Central memory CD8-positive, alpha-beta T cell (primary cell): Measurements from ENCODE around the gene BPIFB3.

Experiments
- ATAC-seq: fragments of 150-1000 bp; cut with Tn5 transposase; replicated peaks from 2 replicates; pipeline ENCODE4 v1.10.0; 2022; ENCODE audit warnings: mild to moderate bottlenecking, moderate FRiP score, moderate number of reproducible peaks; ENCODE audit not compliant: poor library complexity, severe bottlenecking; ENCODE audit errors: extremely low read depth
- DNase-seq, 2 donors: peaks; one replicate each; pipeline ENCODE4 v3.0.0; 2021; ENCODE audit warnings: low spot score in 2 of 2
- H3K27ac Mint-ChIP-seq: one replicate; pipeline ENCODE4 v1.8.0; 2022; ENCODE audit warnings: low read depth, mild to moderate bottlenecking, moderate library complexity, mixed read lengths
- H3K27me3 Mint-ChIP-seq: one replicate; pipeline ENCODE4 v1.8.0; 2022; ENCODE audit warnings: mixed read lengths
- H3K36me3 Mint-ChIP-seq: one replicate; pipeline ENCODE4 v1.8.0; 2022; ENCODE audit warnings: mild to moderate bottlenecking, moderate library complexity, mixed read lengths; ENCODE audit not compliant: insufficient read depth
- H3K4me1 Mint-ChIP-seq: one replicate; pipeline ENCODE4 v1.8.0; 2022; ENCODE audit warnings: mixed read lengths
- H3K4me3 Mint-ChIP-seq: one replicate; pipeline ENCODE4 v1.8.0; 2022; ENCODE audit warnings: mild to moderate bottlenecking, moderate library complexity, mixed read lengths
- H3K9me3 Mint-ChIP-seq: one replicate; pipeline ENCODE4 v1.8.0; 2022; ENCODE audit warnings: mixed read lengths

The BPIFB3 gene

DNA sequence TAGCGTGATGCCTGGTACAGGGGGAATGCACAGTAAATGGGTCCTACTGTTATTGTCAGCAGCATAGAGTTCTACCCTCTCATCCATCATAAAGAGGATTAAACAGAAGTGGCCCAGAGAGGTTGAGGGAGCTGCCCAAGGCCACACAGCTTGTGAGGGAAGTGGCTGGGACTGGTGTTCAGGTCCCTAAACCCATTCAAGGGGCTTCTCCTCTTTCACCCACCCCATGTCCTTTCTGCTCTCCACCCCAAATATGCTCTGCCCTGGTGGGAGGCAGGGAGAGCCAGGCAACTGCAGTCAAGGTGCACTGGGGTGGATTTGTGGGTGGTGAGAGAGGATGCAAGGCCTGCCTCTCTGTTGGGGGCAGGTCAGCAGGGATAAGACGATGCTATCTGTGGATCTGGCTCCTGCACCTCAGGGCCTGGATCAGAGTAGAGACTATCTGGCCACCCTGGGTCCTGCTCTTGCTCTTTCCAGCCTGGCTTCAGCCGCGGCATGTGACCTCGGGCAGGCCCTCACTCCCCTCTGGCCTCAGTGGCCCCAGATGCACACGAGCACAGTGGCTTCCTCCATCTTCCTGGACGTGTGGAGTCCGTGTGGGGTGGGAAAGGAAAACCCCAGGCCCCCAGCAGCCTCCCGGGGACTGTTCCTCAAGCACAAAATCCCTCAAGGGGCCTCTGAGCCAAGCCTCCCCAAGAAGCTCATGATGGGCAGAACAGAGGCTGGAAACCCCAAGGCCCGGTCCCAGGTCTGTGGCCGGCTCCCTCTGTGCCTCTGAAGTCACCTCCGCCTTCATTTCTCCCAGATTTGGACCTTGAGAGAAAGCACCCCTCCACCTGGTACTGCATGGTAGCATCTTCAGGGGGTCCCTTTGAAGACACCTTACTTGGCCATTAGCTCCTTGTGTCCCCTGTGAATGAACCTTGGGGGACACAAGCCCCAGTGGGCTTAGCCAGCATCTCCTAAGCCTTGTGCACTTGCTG lies 25.6 kb upstream of the BPIFB3 start:
- no peak overlapping the region for H3K27ac Mint-ChIP-seq
- no peak overlapping the region for H3K4me3 Mint-ChIP-seq
- H3K9me3 Mint-ChIP-seq: no peaks in the 10 kb centered on the region
- no peaks in the 10 kb centered on the region for H3K4me1 Mint-ChIP-seq
- DNase-seq: no peak
- H3K27me3 Mint-ChIP-seq: no peaks in the 10 kb centered on the region
- no peak for ATAC-seq
- no peaks in the 10 kb centered on the region for H3K36me3 Mint-ChIP-seq

GRCh38 chr20:33028875-33029274 lies 24.8 kb upstream of the BPIFB3 start:
- Mint-ChIP-seq H3K4me3 (no peak overlapping the region), H3K27ac (no peak overlapping the region), H3K9me3 (no peaks in the 10 kb centered on the region), H3K4me1 (no peaks in the 10 kb centered on the region), H3K36me3 (no peaks in the 10 kb centered on the region), H3K27me3 (no peaks in the 10 kb centered on the region)
- ATAC-seq: no peak
- DNase-seq: no peak

DNA sequence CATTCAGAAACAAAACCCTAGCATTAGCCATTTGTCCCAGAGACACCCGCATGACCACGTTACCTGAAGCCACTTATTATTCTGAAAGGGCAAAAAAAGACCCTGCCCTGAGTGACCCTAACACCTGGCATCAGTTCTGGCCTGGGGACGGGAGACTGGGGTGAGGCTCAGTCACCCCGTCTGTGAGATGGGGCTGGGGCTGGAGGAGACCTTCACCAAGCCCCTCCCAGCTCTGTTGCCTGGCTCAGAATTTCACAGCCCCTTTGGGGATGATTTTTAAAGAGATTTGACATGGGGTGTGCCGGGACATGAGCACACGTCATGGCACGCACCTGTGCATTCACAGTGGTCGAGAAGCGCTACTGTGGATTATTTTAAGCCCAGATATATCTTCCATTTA lies 23.6 kb upstream of the BPIFB3 start:
- ATAC-seq: no peak
- Mint-ChIP-seq H3K27me3 (no peaks in the 10 kb centered on the region), H3K36me3 (no peaks in the 10 kb centered on the region), H3K27ac (no peak overlapping the region), H3K9me3 (no peaks in the 10 kb centered on the region), H3K4me1 (no peaks in the 10 kb centered on the region), H3K4me3 (no peak overlapping the region)
- no peak for DNase-seq

GRCh38 chr20:33030569-33030968 lies 23.1 kb upstream of the BPIFB3 start:
- H3K36me3 Mint-ChIP-seq: no peaks in the 10 kb centered on the region
- H3K4me1 Mint-ChIP-seq: no peaks in the 10 kb centered on the region
- no peak for ATAC-seq
- no peak for DNase-seq
- no peaks in the 10 kb centered on the region for H3K27me3 Mint-ChIP-seq
- no peaks in the 10 kb centered on the region for H3K9me3 Mint-ChIP-seq
- no peak overlapping the region for H3K27ac Mint-ChIP-seq
- H3K4me3 Mint-ChIP-seq: no peak overlapping the region

DNA sequence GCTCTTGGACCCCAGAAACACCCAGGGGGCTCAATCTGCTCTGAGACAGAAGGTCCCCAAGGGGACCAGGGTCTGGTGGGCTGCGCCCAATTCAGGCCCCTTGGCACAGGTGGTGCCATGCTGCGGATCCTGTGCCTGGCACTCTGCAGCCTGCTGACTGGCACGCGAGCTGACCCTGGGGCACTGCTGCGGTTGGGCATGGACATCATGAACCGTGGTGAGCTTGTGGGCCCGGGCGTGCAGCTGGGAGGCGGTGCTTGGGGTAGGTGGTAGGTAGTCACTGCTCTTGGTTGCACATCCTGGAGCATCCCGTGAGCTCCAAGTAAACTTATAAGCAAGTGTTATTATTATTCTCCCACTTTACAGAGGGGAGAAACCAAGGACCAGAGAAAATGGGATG lies 22.2 kb upstream of the BPIFB3 start, which contains the start of gene BPIFB6:
Gene BPIFB6, plus strand, starts transcription at position 118 of the 400 bp plus-strand sequence. Its CDS starts 0 bp downstream, at position 118.
- Mint-ChIP-seq H3K9me3 (no peaks in the 10 kb centered on the region), H3K27me3 (no peaks in the 10 kb centered on the region), H3K36me3 (no peaks in the 10 kb centered on the region), H3K4me1 (no peaks in the 10 kb centered on the region), H3K4me3 (no peak within 1 kb of the TSS), H3K27ac (no peak within 1 kb of the TSS)
- DNase-seq (no peak), ATAC-seq (no peak)

DNA sequence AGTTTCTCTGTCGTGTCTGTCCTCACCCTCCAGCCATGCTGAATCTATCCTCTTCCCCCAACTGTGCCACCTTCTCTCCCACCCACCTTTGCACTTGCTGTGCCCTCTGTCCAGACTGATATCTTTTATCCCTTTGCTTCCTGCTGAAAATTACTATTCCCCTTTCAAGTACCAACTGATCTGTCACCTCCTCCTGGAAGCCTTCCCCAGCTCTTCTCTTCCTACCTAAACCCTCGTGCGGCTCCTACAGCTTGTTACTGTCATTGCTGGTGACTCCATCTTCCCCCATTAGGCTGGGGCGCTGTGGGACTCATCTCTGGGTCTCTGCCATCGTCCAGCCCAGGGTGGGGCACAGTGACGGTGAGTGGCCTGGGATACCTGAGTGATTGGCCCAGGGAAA lies 21.1 kb upstream of the BPIFB3 start:
- no peaks in the 10 kb centered on the region for H3K36me3 Mint-ChIP-seq

GRCh38 chr20:33033381-33033780 lies 20.3 kb upstream of the BPIFB3 start:
- ATAC-seq (no peak), DNase-seq (no peak)
- H3K4me1 Mint-ChIP-seq: no peaks in the 10 kb centered on the region
- H3K27ac Mint-ChIP-seq: no peak overlapping the region
- H3K36me3 Mint-ChIP-seq: no peaks in the 10 kb centered on the region
- H3K4me3 Mint-ChIP-seq: no peak overlapping the region
- no peaks in the 10 kb centered on the region for H3K27me3 Mint-ChIP-seq
- no peaks in the 10 kb centered on the region for H3K9me3 Mint-ChIP-seq

More for the DNA sequence above, 21.1 kb upstream of the BPIFB3 start:
- no peak overlapping the region for H3K27ac Mint-ChIP-seq
- H3K4me1 Mint-ChIP-seq: no peaks in the 10 kb centered on the region
- no peak overlapping the region for H3K4me3 Mint-ChIP-seq
- H3K27me3 Mint-ChIP-seq: no peaks in the 10 kb centered on the region
- H3K9me3 Mint-ChIP-seq: no peaks in the 10 kb centered on the region
- no peak for ATAC-seq
- no peak for DNase-seq

GRCh38 chr20:33034115-33034514 lies 19.6 kb upstream of the BPIFB3 start:
- H3K4me1 Mint-ChIP-seq: no peaks in the 10 kb centered on the region
- H3K4me3 Mint-ChIP-seq: no peak overlapping the region
- H3K36me3 Mint-ChIP-seq: no peaks in the 10 kb centered on the region
- no peaks in the 10 kb centered on the region for H3K27me3 Mint-ChIP-seq
- DNase-seq (no peak), ATAC-seq (no peak)
- no peak overlapping the region for H3K27ac Mint-ChIP-seq
- H3K9me3 Mint-ChIP-seq: no peaks in the 10 kb centered on the region

DNA sequence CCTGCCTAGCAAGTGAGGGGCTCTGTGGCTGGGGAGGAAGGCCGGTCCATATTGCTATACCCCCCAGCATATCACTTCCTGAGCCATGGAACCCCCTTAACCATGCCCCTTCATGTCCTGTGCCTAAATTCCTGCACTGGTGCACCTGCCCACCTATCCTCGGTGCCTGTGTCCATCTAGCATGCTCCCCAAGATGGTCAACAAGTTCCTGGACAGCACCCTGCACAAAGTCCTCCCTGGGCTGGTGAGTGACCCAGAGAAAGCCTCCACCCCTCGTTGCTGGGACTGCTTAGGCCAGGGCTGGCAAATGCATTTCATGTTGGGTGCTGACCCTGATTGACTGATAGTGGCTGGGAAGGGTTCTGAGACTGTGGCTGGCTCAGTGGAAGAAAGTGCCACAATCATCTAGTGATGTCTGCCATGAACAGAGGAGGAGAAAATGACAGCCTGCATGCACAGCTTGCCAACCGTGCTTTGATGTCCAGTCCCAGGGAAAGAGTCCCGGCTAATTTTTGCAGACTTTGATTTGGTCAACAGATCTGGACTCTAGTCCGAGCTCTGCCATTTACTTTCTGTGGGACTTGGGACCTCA lies 18.7 kb upstream of the BPIFB3 start:
- DNase-seq: no peak
- Mint-ChIP-seq H3K36me3 (no peaks in the 10 kb centered on the region), H3K4me1 (no peaks in the 10 kb centered on the region), H3K27me3 (no peaks in the 10 kb centered on the region), H3K27ac (no peak overlapping the region), H3K9me3 (no peaks in the 10 kb centered on the region), H3K4me3 (no peak overlapping the region)
- no peak for ATAC-seq

- Mint-ChIP-seq H3K4me3 (no peak overlapping the region), H3K27me3 (no peaks in the 10 kb centered on the region), H3K4me1 (no peaks in the 10 kb centered on the region), H3K27ac (no peak overlapping the region), H3K36me3 (no peaks in the 10 kb centered on the region), H3K9me3 (no peaks in the 10 kb centered on the region)
- no peak for ATAC-seq
- no peak for DNase-seq
Observed at GRCh38 chr20:33037456-33037855, 16.2 kb upstream of the BPIFB3 start.

- Mint-ChIP-seq H3K36me3 (no peaks in the 10 kb centered on the region), H3K27me3 (no peaks in the 10 kb centered on the region), H3K9me3 (no peaks in the 10 kb centered on the region), H3K4me3 (no peak overlapping the region), H3K4me1 (no peaks in the 10 kb centered on the region), H3K27ac (no peak overlapping the region)
- DNase-seq (no peak), ATAC-seq (no peak)
Observed at GRCh38 chr20:33038243-33038642, 15.5 kb upstream of the BPIFB3 start.

DNA sequence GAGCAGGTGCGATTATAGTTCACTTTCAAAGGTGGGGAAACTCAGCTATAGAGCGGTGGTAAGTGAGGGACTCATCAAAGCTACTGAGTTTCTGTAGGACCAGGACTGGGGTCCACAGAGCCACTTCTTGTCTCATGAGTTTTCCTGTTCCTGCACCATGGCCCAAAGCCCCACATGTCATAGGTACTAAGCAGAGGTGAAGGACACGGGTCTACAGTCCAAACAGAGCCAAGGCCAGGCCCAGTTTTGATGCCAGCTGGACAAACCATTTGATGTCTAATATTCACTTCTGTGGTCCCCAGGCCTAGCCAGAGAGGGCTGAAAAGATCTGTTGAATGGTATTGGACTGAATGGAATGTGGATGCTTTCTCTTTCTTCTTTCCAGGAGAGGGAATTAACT lies 11.3 kb upstream of the BPIFB3 start:
- no peak overlapping the region for H3K4me3 Mint-ChIP-seq
- no peak for DNase-seq
- no peaks in the 10 kb centered on the region for H3K4me1 Mint-ChIP-seq
- H3K27ac Mint-ChIP-seq: no peak overlapping the region
- no peak for ATAC-seq
- no peaks in the 10 kb centered on the region for H3K27me3 Mint-ChIP-seq
- peaks cover 14% of the 10 kb centered on the region for H3K9me3 Mint-ChIP-seq
- no peaks in the 10 kb centered on the region for H3K36me3 Mint-ChIP-seq
